Hepatocyte (in vitro differentiated cells): ENCODE measurements around the gene TUBGCP2. TPM values are rescaled to one million over a fixed set of nuclear protein-coding genes. Genes with fewer than 3 reads are reported as not detected.

Experiments
- DNase-seq: peaks from one replicate; pipeline ENCODE4 v3.0.0-alpha.2; 2016; ENCODE audit warnings: low spot score
- H2AFZ ChIP-seq: fragments of 200-600 bp; sonication (generic); 2 replicates; pipeline ENCODE4 v1.6.0; 2016; ENCODE audit warnings: antibody characterized with exemption, mild to moderate bottlenecking
- H3K27ac ChIP-seq: fragments of 200-600 bp; sonication (generic); 2 replicates; pipeline ENCODE4 v1.5.1; 2016; ENCODE audit warnings: mild to moderate bottlenecking
- H3K27me3 ChIP-seq: fragments of 200-600 bp; sonication (generic); 2 replicates; pipeline ENCODE4 v1.6.1; 2016
- H3K36me3 ChIP-seq: fragments of 200-600 bp; sonication (generic); replicated peaks from 2 replicates; pipeline ENCODE4 v1.5.1; 2016; ENCODE audit warnings: low read depth; ENCODE audit not compliant: insufficient read depth
- H3K4me1 ChIP-seq: fragments of 200-600 bp; sonication (generic); 2 replicates; pipeline ENCODE4 v1.5.1; 2016; ENCODE audit warnings: mild to moderate bottlenecking, moderate library complexity; ENCODE audit not compliant: insufficient read depth
- H3K4me2 ChIP-seq: fragments of 200-600 bp; sonication (generic); 2 replicates; pipeline ENCODE4 v1.6.0; 2016
- H3K4me3 ChIP-seq: fragments of 200-600 bp; sonication (generic); 2 replicates; pipeline ENCODE4 v1.5.1; 2016; ENCODE audit warnings: mild to moderate bottlenecking
- H3K79me2 ChIP-seq: fragments of 200-600 bp; sonication (generic); 2 replicates; pipeline ENCODE4 v1.6.0; 2017; ENCODE audit warnings: mild to moderate bottlenecking
- H3K9me2 ChIP-seq: fragments of 200-600 bp; sonication (generic); replicated peaks from 2 replicates; pipeline ENCODE4 v1.6.0; 2017; ENCODE audit warnings: mild to moderate bottlenecking; ENCODE audit not compliant: insufficient read depth
- H3K9me3 ChIP-seq: fragments of 200-600 bp; sonication (generic); 2 replicates; pipeline ENCODE4 v1.5.1; 2016; ENCODE audit warnings: low read depth, mild to moderate bottlenecking
- H4K20me1 ChIP-seq: fragments of 200-600 bp; sonication (generic); 2 replicates; pipeline ENCODE4 v1.6.0; 2016; ENCODE audit warnings: mild to moderate bottlenecking; ENCODE audit not compliant: insufficient read depth, poor library complexity, severe bottlenecking
- CTCF ChIP-seq: fragments of 200-600 bp; sonication (generic); IDR thresholded peaks from 2 replicates; pipeline ENCODE4 v1.5.1; 2016; ENCODE audit warnings: antibody characterized with exemption, mild to moderate bottlenecking; ENCODE audit not compliant: poor library complexity
- EZH2 ChIP-seq: fragments of 200-600 bp; sonication (generic); IDR thresholded peaks from 2 replicates; pipeline ENCODE4 v1.6.1; 2016; ENCODE audit warnings: antibody characterized with exemption, mild to moderate bottlenecking, borderline replicate concordance
- EZH2phosphoT487 ChIP-seq: fragments of 200-600 bp; sonication (generic); IDR thresholded peaks from one replicate; pipeline ENCODE4 v1.6.1; 2018; ENCODE audit warnings: antibody characterized with exemption, mild to moderate bottlenecking, low read depth, moderate library complexity; ENCODE audit not compliant: unreplicated experiment, severe bottlenecking
- WGBS: methylation state at CpG from one replicate; pipeline ENCODE4 v1.1.6; 2016; ENCODE audit warnings: low lambda C conversion rate; ENCODE audit errors: missing lambda C conversion rate; 5-methylcytosine and 5-hydroxymethylcytosine counted together
- polyA plus RNA-seq: library from polyadenylated mRNA; unstranded; fragments of >200 nt; fragmentation: Nextera tagmentation; extraction: Ambion mirVana; gene quantifications from 2 replicates; pipeline ENCODE4 v1.2.1, GENCODE V29; 2016
- total RNA-seq: library from RNA; depleted of rRNA; stranded (reverse); fragments of >200 nt; gene quantifications from 2 replicates; pipeline ENCODE4 v1.2.3, GENCODE V29; 2014

The TUBGCP2 gene
- total and polyA plus RNA-seq, 2 experiments from 2014 or later, result 44.8 to 51.5 TPM

GRCh38 chr10:133241501-133242205, 67.0 kb downstream of the TUBGCP2 start:
- TF ChIP-seq EZH2phosphoT487, result no peak
- no peak for TF ChIP-seq EZH2
- no peak for TF ChIP-seq CTCF
- no peak overlapping the region for H3K27ac ChIP-seq
- H2AFZ ChIP-seq, result no peak overlapping the region
- peaks cover 24% of the 10 kb centered on the region for H3K4me1 ChIP-seq
- H3K79me2 ChIP-seq, result no peaks in the 10 kb centered on the region
- no peak for DNase-seq
- H3K4me3 ChIP-seq, result no peak overlapping the region
- H3K27me3 ChIP-seq, result peaks cover 29% of the 10 kb centered on the region
- H4K20me1 ChIP-seq, result no peaks in the 10 kb centered on the region
- 84% methylated on average over 25 of the region's 25 CpGs for WGBS
- no peaks in the 10 kb centered on the region for H3K36me3 ChIP-seq
- H3K9me3 ChIP-seq, result no peaks in the 10 kb centered on the region
- no peak overlapping the region for H3K4me2 ChIP-seq
- H3K9me2 ChIP-seq, result no peaks in the 10 kb centered on the region

GRCh38 chr10:133239990-133240389, 68.7 kb downstream of the TUBGCP2 start:
- H4K20me1 ChIP-seq, result no peaks in the 10 kb centered on the region
- TF ChIP-seq EZH2phosphoT487 (no peak), EZH2 (no peak), CTCF (no peak)
- no peak overlapping the region for H3K4me3 ChIP-seq
- peaks cover 19% of the 10 kb centered on the region for H3K4me1 ChIP-seq
- no peaks in the 10 kb centered on the region for H3K9me2 ChIP-seq
- no peak overlapping the region for H3K27ac ChIP-seq
- H3K27me3 ChIP-seq, result peaks cover 46% of the 10 kb centered on the region
- H3K36me3 ChIP-seq, result no peaks in the 10 kb centered on the region
- no peak overlapping the region for H2AFZ ChIP-seq
- no peak overlapping the region for H3K4me2 ChIP-seq
- no peaks in the 10 kb centered on the region for H3K9me3 ChIP-seq
- H3K79me2 ChIP-seq, result no peaks in the 10 kb centered on the region
- DNase-seq, result no peak
- WGBS, result 94% methylated on average over 15 of the region's 15 CpGs

- peaks cover 19% of the 10 kb centered on the region for H3K4me1 ChIP-seq
- H3K4me3 ChIP-seq, result no peak overlapping the region
- H3K27me3 ChIP-seq, result peaks cover 56% of the 10 kb centered on the region
- no peak overlapping the region for H2AFZ ChIP-seq
- 19% methylated on average over 14 of the region's 15 CpGs for WGBS
- no peak overlapping the region for H3K4me2 ChIP-seq
- TF ChIP-seq EZH2 (peak; percentile 54), EZH2phosphoT487 (no peak), CTCF (no peak)
- no peaks in the 10 kb centered on the region for H3K79me2 ChIP-seq
- no peaks in the 10 kb centered on the region for H3K9me2 ChIP-seq
- H3K9me3 ChIP-seq, result no peaks in the 10 kb centered on the region
- H4K20me1 ChIP-seq, result no peaks in the 10 kb centered on the region
- H3K36me3 ChIP-seq, result no peaks in the 10 kb centered on the region
- no peak for DNase-seq
- no peak overlapping the region for H3K27ac ChIP-seq
Observed at GRCh38 chr10:133238466-133238804, 70.2 kb downstream of the TUBGCP2 start.
